Measurements from ENCODE around the gene LMBRD2. TPM values are rescaled to one million over a fixed set of nuclear protein-coding genes. Genes with fewer than 3 reads are reported as not detected.

Gene LMBRD2
- total and polyA plus RNA-seq, 2 donors (not counting 3 experiments of a cell fraction or from before 2014, with no cell fraction given): 1.2 to 5.2 TPM

GRCh38 chr5:36059571-36060419, 91.9 kb downstream of the LMBRD2 start:
- no peak for DNase-seq (ENCODE audit: low read depth, low spot score)

GRCh38 chr5:36058776-36059175, 92.9 kb downstream of the LMBRD2 start:
- Histone ChIP-seq H3K4me2 (ENCODE audit: insufficient read depth, low read length) (no peak overlapping the region), H3K4me1 (ENCODE audit: control insufficient read depth, extremely low read depth, insufficient read depth, low read length) (no peaks in the 10 kb centered on the region), H3K9me3 (replicated peaks; ENCODE audit: control insufficient read depth, insufficient read depth, low read length) (no peaks in the 10 kb centered on the region), H4K20me1 (replicated peaks; ENCODE audit: control insufficient read depth, extremely low read depth, insufficient read depth, low read length) (no peaks in the 10 kb centered on the region), H3K27ac (ENCODE audit: insufficient read depth, low read depth, low read length) (no peak overlapping the region), H3K36me3 (ENCODE audit: control insufficient read depth in 2 of 2, extremely low read depth in 1 of 2, insufficient read depth in 2 of 2, low read length in 2 of 2) (no peaks in the 10 kb centered on the region), H2AFZ (ENCODE audit: low read depth, low read length) (no peak overlapping the region), H3K27me3 (ENCODE audit: control insufficient read depth in 2 of 2, insufficient read depth in 2 of 2, low read length in 2 of 2) (no peaks in the 10 kb centered on the region), H3K4me3 (replicated peaks in 1 of 3; ENCODE audit: insufficient read depth in 1 of 3, low read depth in 1 of 3, low read length in 3 of 3) (no peak overlapping the region), H3K9me1 (replicated peaks; ENCODE audit: control insufficient read depth, extremely low read depth, insufficient read depth, low read length) (no peaks in the 10 kb centered on the region), H3K9ac (replicated peaks; ENCODE audit: extremely low read depth, insufficient read depth, low read length) (no peak overlapping the region), H3K79me2 (ENCODE audit: control insufficient read depth, insufficient read depth, low read length) (no peaks in the 10 kb centered on the region)
- ChIA-PET CTCF (interaction anchor here (1.2 to 1.7 kb wide), 3 partner anchors 14 to 31 kb away, joined by 3 to 12 read pairs (median 6); no protein-coding TSS in a partner anchor), POLR2A (no interaction called here)
- no TSS peak for BruUV-seq (replicated peaks)
- no peak for TF ChIP-seq MAX (IDR thresholded peaks at IDR 0.05; ENCODE audit: insufficient read depth, insufficient read length)
- TF ChIP-seq MYC (IDR thresholded peaks at IDR 0.05; ENCODE audit: low read depth, low read length): no peak
- TF ChIP-seq EZH2 (IDR thresholded peaks at IDR 0.05; ENCODE audit: borderline replicate concordance, low read depth, low read length, severe bottlenecking): no peak
- no peak for TF ChIP-seq FOS (IDR thresholded peaks at IDR 0.05; ENCODE audit: borderline replicate concordance, insufficient read depth, low read length)
- no peak for TF ChIP-seq JUN (IDR thresholded peaks at IDR 0.05; ENCODE audit: borderline replicate concordance, insufficient read depth, insufficient read length, low read depth)
- TF ChIP-seq POLR2AphosphoS5 (IDR thresholded peaks at IDR 0.05; ENCODE audit: insufficient read depth, low read depth, low read length): no peak
- no peak for TF ChIP-seq CTCF (IDR thresholded peaks at IDR 0.05; ENCODE audit: extremely low read depth in 1 of 2, insufficient read depth in 1 of 2, low read depth in 1 of 2, low read length in 2 of 2)
- TF ChIP-seq POLR2A (IDR thresholded peaks at IDR 0.05; ENCODE audit: low read depth, low read length): no peak
- TF ChIP-seq GATA2 (IDR thresholded peaks at IDR 0.05; ENCODE audit: insufficient read depth, insufficient read length, low read depth, low read length): no peak
- intact Hi-C loops (cut with micrococcal nuclease): no loop called here
- dilution Hi-C loops (cut with MboI; ENCODE audit: extremely low pct_ligation_motif_present, low sequenced_read_pairs): no loop called here
- DNase-seq (ENCODE audit: low read depth, low spot score) (no peak), FAIRE-seq (no peak)

More at GRCh38 chr5:36059571-36060419, 91.9 kb downstream of the LMBRD2 start:
- FAIRE-seq: no peak
- ChIA-PET CTCF (interaction anchor here (1.2 to 1.7 kb wide), 4 partner anchors 13 to 446 kb away, joined by 3 to 12 read pairs (median 5); no protein-coding TSS in a partner anchor), POLR2A (no interaction called here)
- dilution Hi-C loops (cut with MboI; ENCODE audit: extremely low pct_ligation_motif_present, low sequenced_read_pairs) (no loop called here), intact Hi-C loops (cut with micrococcal nuclease) (no loop called here)
- no peak for TF ChIP-seq MAX (IDR thresholded peaks at IDR 0.05; ENCODE audit: insufficient read depth, insufficient read length)
- no peak for TF ChIP-seq POLR2AphosphoS5 (IDR thresholded peaks at IDR 0.05; ENCODE audit: insufficient read depth, low read depth, low read length)
- no peak for TF ChIP-seq GATA2 (IDR thresholded peaks at IDR 0.05; ENCODE audit: insufficient read depth, insufficient read length, low read depth, low read length)
- TF ChIP-seq MYC (IDR thresholded peaks at IDR 0.05; ENCODE audit: low read depth, low read length): no peak
- no peak for TF ChIP-seq FOS (IDR thresholded peaks at IDR 0.05; ENCODE audit: borderline replicate concordance, insufficient read depth, low read length)
- TF ChIP-seq JUN (IDR thresholded peaks at IDR 0.05; ENCODE audit: borderline replicate concordance, insufficient read depth, insufficient read length, low read depth): no peak
- TF ChIP-seq POLR2A (IDR thresholded peaks at IDR 0.05; ENCODE audit: low read depth, low read length): no peak
- Histone ChIP-seq H3K9me1 (replicated peaks; ENCODE audit: control insufficient read depth, extremely low read depth, insufficient read depth, low read length) (no peaks in the 10 kb centered on the region), H4K20me1 (replicated peaks; ENCODE audit: control insufficient read depth, extremely low read depth, insufficient read depth, low read length) (no peaks in the 10 kb centered on the region), H3K9me3 (replicated peaks; ENCODE audit: control insufficient read depth, insufficient read depth, low read length) (no peaks in the 10 kb centered on the region), H3K9ac (replicated peaks; ENCODE audit: extremely low read depth, insufficient read depth, low read length) (no peak overlapping the region), H3K27me3 (ENCODE audit: control insufficient read depth in 2 of 2, insufficient read depth in 2 of 2, low read length in 2 of 2) (no peaks in the 10 kb centered on the region), H2AFZ (ENCODE audit: low read depth, low read length) (no peak overlapping the region), H3K4me3 (replicated peaks in 1 of 3; ENCODE audit: insufficient read depth in 1 of 3, low read depth in 1 of 3, low read length in 3 of 3) (no peak overlapping the region), H3K79me2 (ENCODE audit: control insufficient read depth, insufficient read depth, low read length) (no peaks in the 10 kb centered on the region), H3K27ac (ENCODE audit: insufficient read depth, low read depth, low read length) (no peak overlapping the region), H3K4me2 (ENCODE audit: insufficient read depth, low read length) (no peak overlapping the region), H3K36me3 (ENCODE audit: control insufficient read depth in 2 of 2, extremely low read depth in 1 of 2, insufficient read depth in 2 of 2, low read length in 2 of 2) (no peaks in the 10 kb centered on the region), H3K4me1 (ENCODE audit: control insufficient read depth, extremely low read depth, insufficient read depth, low read length) (no peaks in the 10 kb centered on the region)
- no TSS peak for BruUV-seq (replicated peaks)

Measured in endothelial cell of umbilical vein (primary cell).